Measurements from ENCODE around the gene HASPIN.

- no peak for TF ChIP-seq CTCF (IDR thresholded peaks at IDR 0.05)
- no peak for TF ChIP-seq POLR2A (IDR thresholded peaks at IDR 0.05)
Measured at GRCh38 chr17:3766779-3767178, 43.1 kb downstream of the HASPIN start.

Data from heart left ventricle (tissue), 13 donors.